KOPT-K1 (cell line): ENCODE data around the gene RASA3.

Source experiments
- H3K27ac ChIP-seq: fragments of 200-600 bp; sonication (generic); 2 replicates; pipeline ENCODE4 v1.5.1; 2016; ENCODE audit warnings: antibody characterized with exemption, mild to moderate bottlenecking, low read depth, low read length; ENCODE audit not compliant: poor library complexity, severe bottlenecking
- H3K36me3 ChIP-seq: fragments of 200-600 bp; sonication (generic); 2 replicates; pipeline ENCODE4 v1.5.1; 2017; ENCODE audit warnings: antibody characterized with exemption, mild to moderate bottlenecking, low read length, moderate library complexity; ENCODE audit not compliant: insufficient read depth
- H3K9me3 ChIP-seq: fragments of 200-600 bp; sonication (generic); 2 replicates; pipeline ENCODE4 v1.5.1; 2017; ENCODE audit warnings: antibody characterized with exemption, low read length, mild to moderate bottlenecking; ENCODE audit not compliant: insufficient read depth, poor library complexity, severe bottlenecking

Gene RASA3

GRCh38 chr13:113969311-113969972, 163.0 kb downstream of the RASA3 start:
- H3K27ac ChIP-seq: no peak overlapping the region
- H3K9me3 ChIP-seq: no peaks in the 10 kb centered on the region
- H3K36me3 ChIP-seq: peaks cover 18% of the 10 kb centered on the region; the same call in 1 of the 2 replicates

GRCh38 chr13:113968463-113969310, 163.7 kb downstream of the RASA3 start:
- Histone ChIP-seq H3K27ac (no peak overlapping the region), H3K36me3 (peaks cover 16% of the 10 kb centered on the region; the same call in 1 of the 2 replicates), H3K9me3 (no peaks in the 10 kb centered on the region)

- no peak overlapping the region for H3K27ac ChIP-seq
- peaks cover 8% of the 10 kb centered on the region; the same call in 1 of the 2 replicates for H3K36me3 ChIP-seq
- no peaks in the 10 kb centered on the region for H3K9me3 ChIP-seq
These were observed 164.5 kb downstream of the RASA3 start for GRCh38 chr13:113967729-113968462.

GRCh38 chr13:113967206-113967720, 165.2 kb downstream of the RASA3 start:
- peaks cover 8% of the 10 kb centered on the region; the same call in 1 of the 2 replicates for H3K36me3 ChIP-seq
- no peaks in the 10 kb centered on the region for H3K9me3 ChIP-seq
- H3K27ac ChIP-seq: no peak overlapping the region

DNA sequence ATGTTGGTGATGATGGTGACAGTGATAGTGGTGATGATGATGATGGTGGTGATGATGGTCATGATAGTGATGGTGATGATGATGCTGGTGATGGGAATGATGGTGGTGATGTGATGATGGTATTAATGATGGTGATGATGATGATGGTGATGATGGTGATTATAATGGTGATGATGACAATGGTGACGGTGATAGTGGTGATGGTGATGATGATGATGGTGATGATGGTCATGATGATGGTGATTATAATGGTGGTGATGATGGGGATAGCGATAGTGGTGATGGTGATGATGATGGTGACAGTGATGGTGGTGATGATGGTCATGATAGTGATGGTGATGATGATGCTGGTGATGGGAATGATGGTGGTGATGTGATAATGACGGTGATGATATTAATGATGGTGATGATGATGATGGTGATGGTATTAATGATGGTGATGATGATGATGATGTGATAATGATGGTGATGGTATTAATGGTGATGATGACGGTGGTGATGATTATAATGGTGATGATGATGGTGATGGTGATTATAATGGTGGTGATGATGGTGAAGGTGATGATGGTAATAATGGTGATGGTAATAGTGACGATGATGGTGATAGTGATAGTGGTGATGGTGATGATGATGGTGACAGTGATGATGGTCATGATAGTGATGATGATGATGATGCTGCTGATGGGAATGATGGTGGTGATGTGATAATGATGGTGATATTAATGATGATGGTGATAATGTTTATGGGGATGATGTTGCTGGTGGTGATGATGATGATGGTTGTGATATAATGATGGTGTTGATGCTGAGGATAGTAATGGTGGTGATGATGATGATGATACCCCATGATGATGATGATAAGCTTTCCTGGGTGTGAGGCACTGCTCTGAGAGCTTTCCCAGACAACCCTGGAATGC, 166.2 kb downstream of the RASA3 start:
- H3K27ac ChIP-seq: no peak overlapping the region
- peaks cover 4% of the 10 kb centered on the region for H3K9me3 ChIP-seq

GRCh38 chr13:113965383-113965874, 167.0 kb downstream of the RASA3 start:
- Histone ChIP-seq H3K27ac (no peak overlapping the region), H3K36me3 (peaks cover 8% of the 10 kb centered on the region; the same call in 1 of the 2 replicates), H3K9me3 (peaks cover 11% of the 10 kb centered on the region)

More for the DNA sequence above, 166.2 kb downstream of the RASA3 start:
- peaks cover 8% of the 10 kb centered on the region; the same call in 1 of the 2 replicates for H3K36me3 ChIP-seq

GRCh38 chr13:113964251-113964995, 168.0 kb downstream of the RASA3 start:
- Histone ChIP-seq H3K9me3 (peaks cover 20% of the 10 kb centered on the region), H3K27ac (no peak overlapping the region), H3K36me3 (peaks cover 8% of the 10 kb centered on the region; the same call in 1 of the 2 replicates)

DNA sequence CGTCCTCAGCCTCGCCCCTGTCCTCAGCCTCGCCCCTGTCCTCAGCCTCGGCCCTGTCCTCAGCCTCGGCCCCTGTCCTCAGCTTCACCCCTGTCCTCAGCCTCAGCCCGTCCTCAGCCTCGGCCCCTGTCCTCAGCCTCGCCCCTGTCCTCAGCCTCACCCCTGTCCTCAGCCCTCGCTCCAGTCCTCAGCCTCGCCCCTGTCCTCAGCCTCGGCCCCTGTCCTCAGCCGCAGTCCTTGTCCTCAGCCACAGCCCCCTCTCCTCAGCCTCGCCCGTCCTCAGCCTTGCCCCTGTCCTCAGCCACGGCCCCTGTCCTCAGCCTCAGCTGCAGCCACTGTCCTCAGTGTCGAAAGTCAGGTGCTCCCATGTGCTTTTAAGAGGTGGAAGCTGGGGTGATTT, 169.0 kb downstream of the RASA3 start:
- H3K9me3 ChIP-seq: peaks cover 31% of the 10 kb centered on the region
- H3K36me3 ChIP-seq: peaks cover 8% of the 10 kb centered on the region; the same call in 1 of the 2 replicates

DNA sequence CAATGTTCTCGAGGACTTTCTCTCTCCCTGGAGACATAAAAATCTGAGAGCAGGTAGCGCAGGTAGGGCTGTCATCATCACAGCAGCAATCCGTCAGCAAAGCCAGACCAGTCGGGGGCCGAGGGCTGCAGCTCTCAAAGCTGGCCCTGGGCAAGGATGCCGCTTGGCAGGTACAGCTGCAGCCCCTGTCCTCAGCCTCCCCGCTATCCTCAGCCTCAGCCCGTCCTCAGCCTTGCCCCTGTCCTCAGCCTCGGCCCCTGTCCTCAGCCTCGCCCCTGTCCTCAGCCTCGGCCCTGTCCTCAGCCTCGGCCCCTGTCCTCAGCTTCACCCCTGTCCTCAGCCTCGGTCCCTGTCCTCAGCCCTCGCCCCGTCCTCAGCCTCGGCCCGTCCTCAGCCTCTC, 169.4 kb downstream of the RASA3 start:
- peaks cover 8% of the 10 kb centered on the region; the same call in 1 of the 2 replicates for H3K36me3 ChIP-seq
- peaks cover 33% of the 10 kb centered on the region for H3K9me3 ChIP-seq
- H3K27ac ChIP-seq: no peak overlapping the region

More for the DNA sequence above, 169.0 kb downstream of the RASA3 start:
- no peak overlapping the region for H3K27ac ChIP-seq

DNA sequence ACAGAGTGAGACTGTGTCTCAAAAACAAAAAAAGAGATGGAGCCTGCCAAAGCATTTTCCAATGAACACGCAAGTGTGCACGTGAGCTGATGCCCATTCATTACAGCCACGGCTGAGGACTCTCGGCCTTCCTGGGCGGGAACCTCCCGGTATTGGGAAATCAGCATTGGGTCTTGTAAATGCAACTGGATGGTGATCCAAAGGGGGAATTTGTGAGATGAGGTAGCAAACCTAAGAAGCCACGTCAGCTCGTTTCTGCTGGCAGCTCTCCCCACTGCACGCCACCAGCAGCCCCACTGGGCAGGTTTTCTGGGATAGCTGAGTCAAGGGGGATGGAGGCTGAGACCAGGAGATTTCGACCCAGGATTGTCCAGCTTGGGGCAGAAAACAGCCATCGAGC, 170.0 kb downstream of the RASA3 start:
- Histone ChIP-seq H3K9me3 (peaks cover 33% of the 10 kb centered on the region), H3K27ac (no peak overlapping the region), H3K36me3 (peaks cover 8% of the 10 kb centered on the region; the same call in 1 of the 2 replicates)

GRCh38 chr13:113960276-113960948, 172.0 kb downstream of the RASA3 start:
- Histone ChIP-seq H3K9me3 (peaks cover 33% of the 10 kb centered on the region), H3K36me3 (no peaks in the 10 kb centered on the region), H3K27ac (no peak overlapping the region)

- no peak overlapping the region for H3K27ac ChIP-seq
- H3K36me3 ChIP-seq: no peaks in the 10 kb centered on the region
- peaks cover 33% of the 10 kb centered on the region for H3K9me3 ChIP-seq
These were observed 173.2 kb downstream of the RASA3 start for GRCh38 chr13:113959198-113959597.

GRCh38 chr13:113958373-113958772, 174.1 kb downstream of the RASA3 start:
- H3K36me3 ChIP-seq: no peaks in the 10 kb centered on the region
- peaks cover 33% of the 10 kb centered on the region for H3K9me3 ChIP-seq
- H3K27ac ChIP-seq: no peak overlapping the region
